HEK293T (cell line): ENCODE data around the gene SMARCC1.

Source experiments
- BHLHE40 ChIP-seq: fragments of 450-650 bp; IDR thresholded peaks from 2 replicates; pipeline ENCODE4 v1.6.1; 2016; ENCODE audit warnings: mild to moderate bottlenecking, moderate library complexity, borderline replicate concordance
- FOXA1 ChIP-seq: fragments of 450-650 bp; IDR thresholded peaks from 2 replicates; pipeline ENCODE4 v1.6.1; 2016; ENCODE audit warnings: mild to moderate bottlenecking
- FOXK2 ChIP-seq: fragments of 450-650 bp; IDR thresholded peaks from 2 replicates; pipeline ENCODE4 v1.6.1; 2016; ENCODE audit warnings: mild to moderate bottlenecking
- L3MBTL2 ChIP-seq: fragments of 450-650 bp; conservative IDR thresholded peaks from 2 replicates; pipeline ENCODE4 v1.6.1; 2016; ENCODE audit warnings: mild to moderate bottlenecking
- SP1 ChIP-seq: fragments of 450-650 bp; IDR thresholded peaks from 2 replicates; pipeline ENCODE4 v1.6.1; 2017
- SUZ12 ChIP-seq: fragments of 450-650 bp; IDR thresholded peaks from 2 replicates; pipeline ENCODE4 v1.6.1; 2016; ENCODE audit warnings: mild to moderate bottlenecking

DNA sequence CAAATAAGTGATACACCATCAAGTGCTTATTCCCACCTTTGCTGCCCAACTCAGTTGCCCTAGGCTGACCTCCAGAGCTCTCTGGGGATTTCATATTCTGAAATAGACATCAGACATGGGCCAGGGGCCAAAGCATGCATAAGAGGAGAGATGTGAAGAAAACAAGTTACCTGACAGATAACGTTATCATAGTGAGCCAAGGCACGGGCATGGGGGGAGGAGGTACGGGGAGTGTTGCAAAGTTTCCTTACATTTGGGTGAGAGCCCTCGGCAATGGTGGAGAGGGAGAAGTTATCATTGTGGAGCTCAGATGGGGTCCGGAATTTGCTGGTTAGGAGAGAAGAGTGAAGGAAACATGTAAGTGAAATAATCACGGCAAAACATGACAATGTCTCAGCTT, 212.8 kb downstream of the SMARCC1 start:
- TF ChIP-seq SP1, result no peak
- no peak for TF ChIP-seq SUZ12
- TF ChIP-seq FOXA1, result no peak
- TF ChIP-seq L3MBTL2, result no peak
- TF ChIP-seq FOXK2, result no peak
- no peak for TF ChIP-seq BHLHE40
